K562 (cell line): Measurements from ENCODE around the gene RC3H2. TPM values are rescaled to one million over a fixed set of nuclear protein-coding genes. Genes with fewer than 3 reads are reported as not detected.

Experiments used
- BHLHE40 ChIP-seq: IDR thresholded peaks from 2 replicates; pipeline ENCODE4 v1.6.1; 2011; ENCODE audit warnings: low read length, improper control_type of control experiment
- BRD4 ChIP-seq: fragments of 200-600 bp; sonication (generic); IDR thresholded peaks from 2 replicates; pipeline ENCODE4 v1.6.1; 2017; ENCODE audit warnings: inconsistent platforms
- CAMTA2 ChIP-seq: fragments of 250-450 bp; sonication (Bioruptor Pico); conservative IDR thresholded peaks from 2 replicates; pipeline ENCODE4 v1.5.1; 2022
- DMBX1 ChIP-seq: fragments of 250-450 bp; sonication (Bioruptor Pico); IDR thresholded peaks from 2 replicates; pipeline ENCODE4 v1.8.0; 2022; ENCODE audit warnings: inconsistent platforms, mild to moderate bottlenecking, moderate library complexity, borderline replicate concordance
- E2F1 ChIP-seq: sonication (generic); formaldehyde crosslinking; IDR thresholded peaks from 2 replicates; pipeline ENCODE4 v1.8.1; 2023; ENCODE audit warnings: mild to moderate bottlenecking, missing genetic modification reagents, moderate library complexity
- EGR1 ChIP-seq: fragments of 450-650 bp; conservative IDR thresholded peaks from 2 replicates; pipeline ENCODE4 v1.6.1; 2017; ENCODE audit warnings: mild to moderate bottlenecking
- FOXJ3 ChIP-seq: sonication (generic); formaldehyde crosslinking; IDR thresholded peaks from 2 replicates; pipeline ENCODE4 v1.4.0; 2020; ENCODE audit warnings: mild to moderate bottlenecking, missing genetic modification reagents
- FOXM1 ChIP-seq, 2 experiments: fragments of 450-650 bp in 1 of 2; sonication (generic) in 1 of 2; formaldehyde crosslinking in 1 of 2; IDR thresholded peaks; 2 replicates each; pipeline versions ENCODE4 v1.6.1 to v1.9.0; 2017 to 2022; ENCODE audit warnings: low read depth in 2 of 2, mild to moderate bottlenecking in 2 of 2, missing genetic modification reagents in 1 of 2, moderate library complexity in 1 of 2
- FOXO4 ChIP-seq: fragments of 450-650 bp; formaldehyde crosslinking; IDR thresholded peaks from 2 replicates; pipeline ENCODE4 v1.4.0; 2020; ENCODE audit warnings: mild to moderate bottlenecking, moderate library complexity
- GATAD2B ChIP-seq: fragments of 450-650 bp; IDR thresholded peaks from 2 replicates; pipeline ENCODE4 v1.6.1; 2017; ENCODE audit warnings: mild to moderate bottlenecking, borderline replicate concordance
- HMG20B ChIP-seq: fragments of 250-450 bp; sonication (Bioruptor Pico); IDR thresholded peaks from 2 replicates; pipeline ENCODE4 v1.5.0; 2021; ENCODE audit warnings: mild to moderate bottlenecking
- KDM5B ChIP-seq: fragments of 200-600 bp; sonication (generic); IDR thresholded peaks from 2 replicates; pipeline ENCODE4 v1.6.1; 2012; ENCODE audit warnings: low read depth, mild to moderate bottlenecking, moderate library complexity, low read length, control low read depth, inconsistent platforms; ENCODE audit not compliant: insufficient replicate concordance
- NRF1 ChIP-seq, 2 experiments: fragments of 450-650 bp; IDR thresholded peaks in 1 of 2; conservative IDR thresholded peaks in 1 of 2; 2 replicates each; pipeline ENCODE4 v1.6.1; 2014; ENCODE audit warnings: mild to moderate bottlenecking in 2 of 2
- PCBP1 ChIP-seq: fragments of 200-400 bp; formaldehyde crosslinking; IDR thresholded peaks from 2 replicates; pipeline ENCODE4 v1.6.1; 2018; ENCODE audit warnings: mild to moderate bottlenecking, low read depth, low read length; ENCODE audit not compliant: poor library complexity, severe bottlenecking
- POLR2A ChIP-seq: fragments of 450-650 bp; conservative IDR thresholded peaks from 2 replicates; pipeline ENCODE4 v1.6.1; 2016
- RAD51 ChIP-seq: fragments of 450-650 bp; IDR thresholded peaks from 2 replicates; pipeline ENCODE4 v1.7.1; 2016; ENCODE audit warnings: low read depth, mild to moderate bottlenecking, borderline replicate concordance
- RCOR1 ChIP-seq, 2 experiments: IDR thresholded peaks; 2 replicates each; pipeline ENCODE4 v1.6.1; 2012; ENCODE audit warnings: low read depth in 2 of 2, low read length in 2 of 2, borderline replicate concordance in 1 of 2, improper control_type of control experiment in 1 of 2
- SAFB2 ChIP-seq: fragments of 200-400 bp; formaldehyde crosslinking; IDR thresholded peaks from 2 replicates; pipeline ENCODE4 v1.6.1; 2018; ENCODE audit warnings: borderline replicate concordance, low read length, low read depth, moderate library complexity; ENCODE audit not compliant: severe bottlenecking
- SMAD3 ChIP-seq: fragments of 450-650 bp; formaldehyde crosslinking; conservative IDR thresholded peaks from 2 replicates; pipeline ENCODE4 v1.4.0; 2020; ENCODE audit warnings: mild to moderate bottlenecking
- TRIM24 ChIP-seq, 2 experiments: fragments of 450-650 bp; IDR thresholded peaks; 2 replicates each; pipeline ENCODE4 v1.6.1; 2016
- YY1 ChIP-seq, 3 experiments: IDR thresholded peaks; 2 replicates each; pipeline ENCODE4 v1.6.1; 2011; ENCODE audit warnings: low read length in 2 of 3, mild to moderate bottlenecking in 2 of 3, moderate library complexity in 2 of 3, borderline replicate concordance in 1 of 3, control low read depth in 1 of 3, low read depth in 1 of 3; ENCODE audit not compliant: insufficient read depth in 3 of 3, insufficient replicate concordance in 2 of 3, control insufficient read depth in 1 of 3, insufficient read length in 1 of 3; ENCODE audit errors: extremely low read depth in 1 of 3
- ZBTB7A ChIP-seq: IDR thresholded peaks from 2 replicates; pipeline ENCODE4 v1.6.1; 2011; ENCODE audit warnings: low read depth, mild to moderate bottlenecking, low read length, moderate library complexity, borderline replicate concordance; ENCODE audit not compliant: control insufficient read depth
- ZEB2 ChIP-seq: fragments of 450-650 bp; IDR thresholded peaks from 2 replicates; pipeline ENCODE4 v1.6.1; 2016
- ZKSCAN8 ChIP-seq: fragments of 200-800 bp; sonication (Bioruptor generic); IDR thresholded peaks from 2 replicates; pipeline ENCODE4 v1.6.1; 2016; ENCODE audit warnings: missing genetic modification characterization, missing compliant biosample characterization
- ZNF134 ChIP-seq: fragments of 250-450 bp; sonication (Bioruptor Pico); conservative IDR thresholded peaks from 2 replicates; pipeline ENCODE4 v1.4.0; 2020
- ZNF217 ChIP-seq: sonication (generic); formaldehyde crosslinking; IDR thresholded peaks from 2 replicates; pipeline ENCODE4 v1.8.0; 2022; ENCODE audit warnings: mild to moderate bottlenecking, missing genetic modification reagents
- polyA plus RNA-seq, 8 experiments: library from polyadenylated mRNA; depleted of rRNA in 4 of 8; stranded (reverse) in 5 of 8; unstranded in 3 of 8; fragments of >200 nt; fragmentation: Nextera tagmentation in 2 of 8; fragmentation: Illumina TruSeq in 1 of 8; extraction: Ambion mirVana in 2 of 8; extraction: Trizol in 1 of 8; gene quantifications; 2 replicates each; pipeline versions ENCODE4 v1.2.1 to v1.2.3, GENCODE V29; 2011 to 2014; ENCODE audit warnings: inconsistent platforms in 1 of 8, missing spikeins in 1 of 8
- total RNA-seq, 7 experiments: library from RNA; depleted of rRNA in 6 of 7; stranded (reverse); fragments of >200 nt in 6 of 7; fragmentation: Illumina TruSeq in 2 of 7; extraction: Trizol in 2 of 7; gene quantifications; 2 replicates each; pipeline versions ENCODE4 v1.2.1 to v1.2.3, GENCODE V29; 2011 to 2021; ENCODE audit warnings: low replicate concordance in 1 of 7

The RC3H2 gene
- total and polyA plus RNA-seq, 9 of the 15 experiments (the other 6 are each of a cell fraction or from before 2014, with no cell fraction given): 5.6 to 35.4 (median 18.6) TPM

DNA sequence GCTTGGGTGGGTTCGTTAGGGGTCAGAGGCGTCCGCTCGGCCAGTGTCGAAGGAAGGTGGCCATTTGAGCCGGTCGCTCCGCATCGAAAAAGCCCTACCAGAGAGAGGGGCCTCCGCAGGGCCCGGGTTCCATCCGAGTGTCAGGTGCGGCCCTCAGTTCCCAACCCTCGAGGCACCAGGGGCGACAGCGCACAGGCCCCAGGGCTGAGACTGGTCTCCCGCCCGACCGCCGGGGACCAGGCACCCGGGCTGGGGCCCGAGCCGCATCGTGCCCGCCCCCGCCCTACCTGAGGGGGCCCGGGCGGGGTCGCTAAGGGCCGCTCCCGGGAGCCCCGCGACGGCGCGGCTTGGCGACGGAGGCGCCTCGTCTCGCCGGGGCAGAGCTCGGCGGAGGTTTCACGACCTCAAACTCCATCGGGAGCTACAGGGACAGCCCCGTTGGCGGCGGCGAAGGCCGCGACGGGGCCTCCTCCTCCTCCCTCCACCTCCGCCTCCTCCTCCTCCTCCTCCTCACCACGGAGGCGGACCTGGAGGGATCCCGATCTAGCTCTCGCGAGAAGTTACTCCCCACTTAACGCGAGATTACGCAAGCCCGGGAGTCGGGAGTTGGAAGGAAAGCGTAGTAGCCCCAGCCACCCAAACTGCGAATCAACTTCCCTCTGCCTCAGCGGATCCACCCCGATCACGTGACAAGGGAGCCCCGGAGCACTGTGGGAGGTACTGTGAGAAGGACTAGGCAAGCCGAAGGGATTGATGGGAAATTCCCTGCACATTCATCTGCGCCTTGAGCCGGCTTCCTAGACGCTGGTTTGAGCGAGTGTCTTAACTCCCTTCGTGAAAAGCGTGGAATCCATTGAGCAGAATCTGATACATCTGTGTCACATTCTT lies at the start of gene RC3H2 (continued):
- 0 out of 2 replicates have a peak, but pooled peaks have one; percentile 65 for TF ChIP-seq FOXO4 (CRISPR knock-in tag)
- no peak for TF ChIP-seq HMG20B (CRISPR knock-in tag)
- TF ChIP-seq TRIM24 (IDR thresholded peaks at IDR 0.05): peak in 1 of 2 experiments; percentile 47; a peak in 2 of 4 replicates
- peak; percentile 77 to 82 for TF ChIP-seq NRF1 (conservative IDR thresholded peaks at IDR 0.05 in 1 of 2, IDR thresholded peaks at IDR 0.05 in 1 of 2)
- TF ChIP-seq BHLHE40: peak; percentile 90
- TF ChIP-seq FOXJ3 (CRISPR knock-in tag): no peak
- 0 out of 2 replicates have a peak, but pooled peaks have one; percentile 46 for TF ChIP-seq E2F1 (CRISPR knock-in tag)
- peak; percentile 73 for TF ChIP-seq PCBP1
- no peak for TF ChIP-seq ZEB2
- peak; percentile 92 for TF ChIP-seq POLR2A
- peak; percentile 100 for TF ChIP-seq EGR1
- TF ChIP-seq KDM5B: peak; percentile 90
- TF ChIP-seq ZBTB7A: peak; percentile 94
- TF ChIP-seq ZNF217 (CRISPR knock-in tag): no peak
- no peak for TF ChIP-seq FOXM1 (IDR thresholded peaks at IDR 0.05; ENCODE audit: low read depth)
- no peak for TF ChIP-seq FOXM1 (CRISPR knock-in tag; IDR thresholded peaks at IDR 0.05; ENCODE audit: low read depth)
- TF ChIP-seq CAMTA2: peak; percentile 90; the same call in 1 of the 2 replicates
- peak in 2 of 3 experiments; percentile 47 to 52 for TF ChIP-seq YY1 (IDR thresholded peaks at IDR 0.05; ENCODE audit: borderline replicate concordance in 1 of 3, control insufficient read depth in 1 of 3, extremely low read depth in 1 of 3, insufficient read depth in 3 of 3, insufficient read length in 1 of 3, insufficient replicate concordance in 2 of 3, low read depth in 1 of 3, low read length in 2 of 3)
- TF ChIP-seq RAD51: peak; percentile 100
- peak; percentile 74; the same call in 1 of the 2 replicates for TF ChIP-seq SMAD3 (CRISPR knock-in tag)
- TF ChIP-seq ZNF134: no peak
- peak; percentile 30 for TF ChIP-seq DMBX1 (CRISPR knock-in tag)
- peak in 1 of 2 experiments; percentile 100; a peak in 2 of 4 replicates for TF ChIP-seq RCOR1 (IDR thresholded peaks at IDR 0.05; ENCODE audit: borderline replicate concordance in 1 of 2, low read depth in 2 of 2, low read length in 2 of 2)
- TF ChIP-seq SAFB2: no peak
- no peak for TF ChIP-seq BRD4
- 0 out of 2 replicates have a peak, but pooled peaks have one; percentile 48 for TF ChIP-seq GATAD2B
- TF ChIP-seq ZKSCAN8: no peak
